Measurements from ENCODE around the gene VAMP8.

DNA sequence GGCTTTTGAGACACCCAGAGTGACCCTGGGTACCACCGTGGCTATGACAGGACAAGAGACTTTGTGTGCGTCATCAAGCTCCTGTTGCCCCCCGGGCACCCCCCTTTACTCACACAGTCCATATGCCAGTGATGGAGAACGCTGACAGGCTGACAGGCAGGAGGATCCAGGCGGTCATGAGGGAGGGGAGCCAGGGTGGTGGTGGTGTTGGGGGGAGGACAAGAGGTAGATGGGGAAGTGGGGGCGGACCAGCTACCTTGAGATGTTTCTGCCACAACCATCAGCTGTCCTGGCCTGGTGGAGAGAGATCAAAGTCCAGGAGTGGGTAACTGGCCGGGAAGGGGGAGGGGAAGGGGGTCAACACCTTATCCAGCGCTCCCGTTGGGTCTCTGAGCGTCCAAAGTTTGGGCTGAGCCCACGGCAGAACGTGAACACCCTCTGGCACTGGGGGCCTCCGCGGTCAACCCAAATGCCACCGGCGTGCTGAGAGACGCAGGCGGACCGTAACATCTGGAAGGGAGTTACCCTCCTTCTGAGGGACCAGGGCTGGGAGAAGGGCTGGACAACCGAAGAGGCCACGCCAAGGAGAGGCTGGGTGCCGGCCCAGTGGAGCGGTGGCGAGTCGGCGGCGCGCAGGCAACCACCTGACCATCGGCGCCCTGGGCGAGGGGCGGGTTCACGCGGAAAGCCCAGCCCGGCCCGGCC lies 24.5 kb downstream of the VAMP8 start:
- TF ChIP-seq CTCF (IDR thresholded peaks at IDR 0.05; ENCODE audit: low read length) (no peak), EZH2 (IDR thresholded peaks at IDR 0.05; ENCODE audit: borderline replicate concordance, low read length) (no peak)
